Hindlimb muscle (tissue), 1 donor: ENCODE results near the gene ENAM. TPM values are rescaled to one million over a fixed set of nuclear protein-coding genes. Genes with fewer than 3 reads are reported as not detected.
A peak's percentile ranks its signal among the peaks of the same experiment; 100 is the strongest.

Experiments
- DNase-seq: peaks from one replicate; pipeline ENCODE4 v3.0.0-alpha.2; 2013
- polyA plus RNA-seq: library from polyadenylated mRNA; unstranded; fragments of 120-200 nt; gene quantifications from one replicate; pipeline ENCODE4 v1.2.1, GENCODE V29; 2013; ENCODE audit not compliant: insufficient read length

ENAM gene
- 2.9 TPM for polyA plus RNA-seq

- no peak for DNase-seq
Observed at GRCh38 chr4:70628444-70628843, at the start of gene ENAM. TSS of gene ENAM (plus strand) at chr4:70628744. CDS start at chr4:70629501, 757 bp downstream.

GRCh38 chr4:70581980-70582379, 46.6 kb upstream of the ENAM start:
- DNase-seq, result no peak

GRCh38 chr4:70583952-70584834, 44.4 kb upstream of the ENAM start:
- no peak for DNase-seq

- no peak for DNase-seq
Observed at GRCh38 chr4:70586841-70587240, 41.7 kb upstream of the ENAM start.

GRCh38 chr4:70589785-70590184, 38.8 kb upstream of the ENAM start:
- no peak for DNase-seq

GRCh38 chr4:70591955-70592582, 36.5 kb upstream of the ENAM start, which contains the start of gene AMBN:
TSS of gene AMBN (plus strand) at chr4:70592256. CDS start at chr4:70592359, 103 bp downstream.
- DNase-seq, result no peak

GRCh38 chr4:70594196-70594595, 34.3 kb upstream of the ENAM start:
- DNase-seq, result no peak

- no peak for DNase-seq
Observed at GRCh38 chr4:70600305-70600704, 28.2 kb upstream of the ENAM start.

GRCh38 chr4:70600977-70601376, 27.6 kb upstream of the ENAM start:
- no peak for DNase-seq

- DNase-seq, result no peak
Observed at GRCh38 chr4:70601422-70602039, 27.0 kb upstream of the ENAM start.

GRCh38 chr4:70603856-70604255, 24.7 kb upstream of the ENAM start:
- DNase-seq, result no peak

GRCh38 chr4:70606459-70606858, 22.1 kb upstream of the ENAM start:
- no peak for DNase-seq

GRCh38 chr4:70607334-70607853, 21.1 kb upstream of the ENAM start:
- DNase-seq, result no peak

GRCh38 chr4:70608324-70608723, 20.2 kb upstream of the ENAM start:
- no peak for DNase-seq

- DNase-seq, result peak; percentile 2
Observed at GRCh38 chr4:70613306-70614183, 15.0 kb upstream of the ENAM start.

- DNase-seq, result no peak
Observed at GRCh38 chr4:70614184-70614555, 14.4 kb upstream of the ENAM start.

- no peak for DNase-seq
Observed at GRCh38 chr4:70619288-70619687, 9.3 kb upstream of the ENAM start.

- DNase-seq, result no peak
Observed at GRCh38 chr4:70619778-70620177, 8.8 kb upstream of the ENAM start.

- DNase-seq, result no peak
Observed at GRCh38 chr4:70623323-70623722, 5.2 kb upstream of the ENAM start.

- no peak for DNase-seq
Observed at GRCh38 chr4:70624226-70624793, 4.2 kb upstream of the ENAM start.

- DNase-seq, result no peak
Observed at GRCh38 chr4:70627620-70628019, 924 bp upstream of the ENAM start.
